Measurements from ENCODE around the gene SEC11C. TPM values are rescaled to one million over a fixed set of nuclear protein-coding genes. Genes with fewer than 3 reads are reported as not detected.

The SEC11C gene
- total RNA-seq, 1 donor from 2014 or later: 23.2 TPM

DNA sequence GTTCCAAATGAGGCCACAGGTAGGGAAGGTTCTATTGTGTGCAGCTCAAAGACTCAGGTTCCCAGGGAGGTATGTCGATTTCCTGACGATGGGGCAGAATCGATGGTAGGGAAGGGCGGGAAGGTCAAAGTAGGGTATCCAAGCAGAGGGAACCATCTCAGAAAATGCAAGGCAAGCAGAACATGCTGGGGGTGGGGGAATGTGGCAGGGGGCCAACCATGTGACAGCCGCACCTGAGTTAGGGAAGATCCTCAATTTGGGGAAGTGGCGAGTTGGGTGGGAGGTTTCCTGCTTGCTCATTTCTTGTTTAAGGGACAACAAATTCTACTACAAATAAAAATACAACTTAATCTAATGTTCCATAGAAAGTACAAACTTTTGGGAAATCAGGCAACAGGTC is 58.5 kb downstream of the SEC11C start:
- DNase-seq: no peak
- ATAC-seq: no peak
- intact Hi-C loops (cut with micrococcal nuclease): no loop called here

DNA sequence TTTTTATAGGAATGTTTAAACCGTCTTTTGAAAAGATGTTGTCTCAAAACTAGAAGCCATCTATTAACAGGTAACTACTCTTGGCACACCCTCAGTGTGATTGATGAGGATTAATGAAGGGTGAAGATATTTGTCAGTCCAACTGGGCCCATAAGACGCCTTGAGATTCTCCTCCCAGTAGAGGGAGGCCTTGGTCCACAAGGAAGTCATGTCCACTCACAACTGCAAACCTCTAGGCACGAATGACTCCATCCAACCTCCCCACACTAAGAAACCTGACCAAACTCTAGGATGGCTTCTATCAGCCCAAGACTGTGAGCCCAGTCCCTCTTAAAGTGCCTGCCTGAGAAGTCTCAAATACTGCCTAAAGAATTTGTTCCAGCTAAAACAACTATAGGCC is 61.1 kb downstream of the SEC11C start:
- intact Hi-C loops (cut with micrococcal nuclease): no loop called here
- DNase-seq: no peak
- ATAC-seq: no peak

DNA sequence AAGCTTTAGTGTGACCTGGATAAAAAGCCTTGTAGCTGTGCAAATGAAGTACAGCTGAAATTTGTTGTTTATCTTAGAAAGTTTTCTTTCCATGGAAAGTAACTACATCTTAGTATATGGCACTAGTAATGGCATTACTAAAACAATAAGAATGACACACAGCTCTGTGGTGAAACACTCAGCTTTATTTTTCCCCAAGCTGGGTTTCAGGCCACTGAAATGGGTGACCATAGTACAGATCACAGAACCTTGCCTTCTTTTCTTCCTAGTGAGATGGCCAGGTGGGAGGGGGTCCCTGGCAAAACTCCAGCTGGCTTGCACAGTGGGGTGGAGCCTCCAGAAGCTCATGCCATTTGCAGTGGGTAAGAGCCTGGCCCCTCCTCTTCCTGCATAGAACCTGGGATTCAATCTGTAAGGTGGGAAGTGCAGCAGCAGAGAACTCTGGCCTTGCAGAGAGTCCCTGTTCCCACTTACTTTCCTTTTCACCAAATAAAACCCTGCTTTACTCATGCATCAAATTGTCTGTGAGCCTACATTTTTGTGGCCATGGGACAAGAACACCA is 62.7 kb downstream of the SEC11C start:
- intact Hi-C loops (cut with micrococcal nuclease): no loop called here
- DNase-seq: no peak
- ATAC-seq: no peak

DNA sequence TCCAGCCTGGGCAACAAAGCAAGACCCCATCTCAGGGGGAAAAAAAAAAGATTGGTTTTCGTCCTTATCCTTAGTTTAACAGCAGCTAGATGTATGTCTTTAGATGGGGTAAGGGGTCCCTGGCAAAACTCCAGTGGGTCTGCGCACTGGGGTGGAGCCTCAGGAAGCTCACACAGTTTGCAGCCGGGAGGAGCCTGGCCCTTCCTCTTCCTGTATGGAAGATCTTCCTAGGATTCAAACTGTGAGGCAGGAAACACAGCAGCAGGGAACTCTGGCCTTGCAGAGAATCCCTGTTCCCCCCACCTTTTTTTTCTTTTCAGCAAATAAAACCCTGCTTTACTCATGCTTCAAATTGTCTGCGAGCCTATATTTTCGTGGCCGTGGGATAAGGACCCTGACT is 67.8 kb downstream of the SEC11C start:
- intact Hi-C loops (cut with micrococcal nuclease): no loop called here
- ATAC-seq (no peak), DNase-seq (no peak)

Other genes with a start within 250 kb of the SEC11C start
- not detected for gene GRP, start 80.3 kb downstream of the SEC11C start, total RNA-seq
- not detected for gene RAX, start 133.6 kb downstream of the SEC11C start, total RNA-seq
- not detected for gene CPLX4, start 178.8 kb downstream of the SEC11C start, total RNA-seq
- gene LMAN1, start 219.4 kb downstream of the SEC11C start, total RNA-seq: 53.6 TPM